Neutrophil (primary cell): ENCODE results near the gene GPR84.
A peak's percentile ranks its signal among the peaks of the same experiment; 100 is the strongest.

Experiments
- H3K27ac ChIP-seq: fragments of 200-600 bp; sonication (generic); 2 replicates; pipeline ENCODE4 v1.5.1; 2016; ENCODE audit warnings: mild to moderate bottlenecking, moderate library complexity
- H3K27me3 ChIP-seq: fragments of 200-600 bp; sonication (generic); 2 replicates; pipeline ENCODE4 v1.6.0; 2016; ENCODE audit warnings: mild to moderate bottlenecking
- H3K36me3 ChIP-seq: fragments of 200-600 bp; sonication (generic); 2 replicates; pipeline ENCODE4 v1.5.1; 2017
- H3K4me1 ChIP-seq, 2 experiments: fragments of 200-600 bp in 1 of 2; sonication (generic) in 1 of 2; 1 replicate in 1 of 2; 2 replicates in 1 of 2; pipeline versions ENCODE4 v1.5.1 to v1.6.1; 2013 to 2016; ENCODE audit warnings: low read depth in 1 of 2, low read length in 1 of 2, mild to moderate bottlenecking in 1 of 2, moderate library complexity in 1 of 2; ENCODE audit not compliant: control insufficient read depth in 1 of 2, insufficient read depth in 1 of 2
- H3K4me3 ChIP-seq, 2 experiments: fragments of 200-600 bp in 1 of 2; sonication (generic) in 1 of 2; 1 replicate in 1 of 2; 2 replicates in 1 of 2; pipeline ENCODE4 v1.5.1; 2013 to 2016; ENCODE audit warnings: low read depth in 1 of 2, low read length in 1 of 2, mild to moderate bottlenecking in 1 of 2, moderate library complexity in 1 of 2
- H3K9me3 ChIP-seq: fragments of 200-600 bp; sonication (generic); 2 replicates; pipeline ENCODE4 v1.5.1; 2016
- CTCF ChIP-seq: fragments of 200-600 bp; sonication (generic); IDR thresholded peaks from 2 replicates; pipeline ENCODE4 v1.5.1; 2016; ENCODE audit warnings: antibody characterized with exemption

GPR84 gene

DNA sequence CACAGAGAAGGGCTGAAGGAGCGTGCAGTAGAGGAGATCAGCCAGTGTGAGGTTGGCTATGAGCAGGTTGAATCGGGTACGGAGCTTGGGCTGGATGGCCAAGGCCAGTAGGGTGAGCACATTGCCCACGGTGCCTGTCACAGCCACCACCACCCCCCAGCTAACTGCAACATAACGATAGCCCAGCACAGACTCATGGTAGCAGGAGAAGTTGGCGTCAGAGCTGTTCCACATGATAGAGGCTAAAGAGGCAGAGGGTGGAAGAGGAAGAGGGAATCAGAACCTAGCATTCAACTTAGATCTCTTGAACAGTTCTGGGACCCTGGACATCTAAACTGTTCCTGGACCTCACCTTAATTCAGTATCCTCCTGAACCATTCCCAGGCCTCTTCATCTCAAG, 668 bp downstream of the GPR84 start:
- peaks cover 4% of the 10 kb centered on the region for H3K36me3 ChIP-seq
- peak overlapping the region; percentile 80 for H3K27ac ChIP-seq
- H3K9me3 ChIP-seq, result no peaks in the 10 kb centered on the region
- peaks cover 89 to 95% of the 10 kb centered on the region in 2 experiments for H3K4me1 ChIP-seq
- no peak for TF ChIP-seq CTCF
- no peaks in the 10 kb centered on the region for H3K27me3 ChIP-seq
- H3K4me3 ChIP-seq, result peak overlapping the region; percentile 53 to 54

DNA sequence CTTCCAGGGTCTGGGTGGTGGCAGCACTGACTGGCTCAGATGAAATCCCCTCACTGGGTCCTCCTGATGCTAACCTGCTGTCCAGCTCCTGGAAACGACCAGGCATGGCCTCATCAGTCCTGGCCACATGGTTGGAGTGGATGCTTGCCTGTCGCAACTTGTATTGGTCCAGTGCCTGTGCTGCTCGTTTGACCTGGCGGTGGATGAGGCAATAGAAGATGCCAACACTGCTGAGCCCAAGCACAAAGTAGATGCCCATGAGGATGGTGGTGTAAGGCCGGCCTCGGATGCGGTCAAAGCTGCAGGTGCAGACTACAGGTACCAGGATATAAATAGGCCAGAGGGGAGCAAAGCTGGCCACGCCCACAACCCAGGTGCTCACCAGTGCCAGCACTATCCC, 1.2 kb downstream of the GPR84 start:
- Histone ChIP-seq H3K4me1 (peaks cover 89 to 95% of the 10 kb centered on the region in 2 experiments), H3K9me3 (no peaks in the 10 kb centered on the region), H3K4me3 (peak overlapping the region; percentile 53 to 54), H3K27me3 (peaks cover 6% of the 10 kb centered on the region), H3K27ac (peak overlapping the region; percentile 80), H3K36me3 (peaks cover 4% of the 10 kb centered on the region)
- no peak for TF ChIP-seq CTCF

GRCh38 chr12:54360717-54361456, 3.4 kb downstream of the GPR84 start:
- H3K4me1 ChIP-seq, result peaks cover 77 to 78% of the 10 kb centered on the region in 2 experiments
- H3K9me3 ChIP-seq, result no peaks in the 10 kb centered on the region
- H3K27ac ChIP-seq, result peak overlapping the region; percentile 83
- peak overlapping the region; percentile 75 to 83 for H3K4me3 ChIP-seq
- H3K36me3 ChIP-seq, result peaks cover 10% of the 10 kb centered on the region
- TF ChIP-seq CTCF, result peak; percentile 73
- H3K27me3 ChIP-seq, result peaks cover 17% of the 10 kb centered on the region

DNA sequence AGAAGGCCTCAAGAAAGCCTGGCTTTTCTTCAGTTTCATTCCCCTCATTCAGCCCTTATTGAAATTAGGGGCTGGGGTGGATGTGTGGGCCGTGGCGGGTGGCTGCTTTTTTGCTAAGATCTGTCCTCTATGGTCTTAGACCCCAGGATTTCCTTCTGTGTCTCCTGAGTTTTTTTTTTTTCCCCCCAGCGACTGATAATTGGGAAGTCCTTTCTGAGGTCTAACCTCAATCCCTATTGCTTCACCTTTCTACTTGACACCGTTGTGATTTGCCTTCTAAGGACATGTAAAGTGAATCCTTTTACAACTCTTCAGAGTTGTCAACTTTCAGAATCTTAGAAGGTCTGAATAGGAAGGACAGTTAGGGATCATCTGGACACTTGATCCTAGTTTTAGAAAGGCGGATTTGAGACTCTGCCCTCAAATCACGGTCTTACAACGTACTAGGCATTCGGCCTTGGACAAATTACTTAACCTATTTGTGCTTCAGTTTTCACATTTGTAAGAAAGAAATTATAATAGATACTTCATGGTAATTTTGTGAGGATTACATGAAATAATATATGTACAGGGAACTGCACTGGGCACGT, 4.4 kb downstream of the GPR84 start:
- Histone ChIP-seq H3K4me1 (peaks cover 66 to 67% of the 10 kb centered on the region in 2 experiments), H3K27ac (peak overlapping the region; percentile 83), H3K4me3 (peak overlapping the region; percentile 75 to 83), H3K27me3 (peaks cover 17% of the 10 kb centered on the region), H3K36me3 (peaks cover 18% of the 10 kb centered on the region), H3K9me3 (no peaks in the 10 kb centered on the region)
- TF ChIP-seq CTCF, result no peak

DNA sequence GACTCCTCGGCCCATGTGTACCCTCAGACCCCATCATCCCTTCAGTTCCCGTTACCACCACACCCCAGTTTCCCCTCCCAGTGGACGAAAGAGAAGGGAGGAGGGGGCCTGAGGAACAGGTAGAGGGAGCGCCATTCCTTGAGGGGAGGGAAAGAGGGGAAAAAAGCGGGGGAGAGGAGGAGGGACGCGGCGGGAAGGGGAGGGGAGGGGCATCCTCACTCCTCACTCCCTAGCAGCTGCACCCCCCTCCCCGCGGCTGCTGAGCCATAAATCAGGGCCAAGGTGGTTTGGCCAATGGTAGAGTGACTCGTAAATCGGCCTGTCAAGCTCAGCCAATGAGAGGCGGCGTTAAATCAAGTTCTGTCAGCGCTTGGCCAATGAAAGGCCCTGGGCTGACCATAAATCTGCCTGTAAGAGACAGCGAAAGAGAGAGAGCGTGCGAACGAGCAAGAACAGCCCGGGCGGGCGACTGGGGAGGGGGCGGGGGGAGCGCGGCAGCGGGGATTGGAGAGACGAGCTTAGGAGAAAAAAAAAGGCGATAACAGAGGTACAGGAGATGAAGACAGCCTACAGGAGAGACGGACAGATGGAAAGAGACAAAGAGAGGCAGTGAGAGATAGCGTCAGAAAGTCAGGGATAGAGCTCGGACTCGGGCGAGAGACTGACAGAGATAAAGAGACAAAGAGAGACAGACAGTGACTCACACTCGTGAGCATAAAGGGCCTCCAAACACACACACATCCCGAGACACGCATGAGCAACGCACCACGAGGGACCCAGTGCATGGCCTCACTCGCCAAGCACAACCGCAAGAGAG, 5.1 kb downstream of the GPR84 start:
- TF ChIP-seq CTCF, result peak; percentile 58
- Histone ChIP-seq H3K4me3 (peak overlapping the region; percentile 75 to 83), H3K4me1 (peaks cover 59 to 60% of the 10 kb centered on the region in 2 experiments), H3K9me3 (no peaks in the 10 kb centered on the region), H3K27me3 (peaks cover 17% of the 10 kb centered on the region), H3K36me3 (peaks cover 18% of the 10 kb centered on the region), H3K27ac (peak overlapping the region; percentile 83)
